HG03025 (cell line): ENCODE results near the gene ARMH4.

Experiments
- ATAC-seq: cut with Tn5 transposase; IDR thresholded peaks from one replicate; pipeline ENCODE4 v1.9.1; 2021; ENCODE audit warnings: mild to moderate bottlenecking, moderate library complexity; ENCODE audit not compliant: unreplicated experiment, low FRiP score

The ARMH4 gene

DNA sequence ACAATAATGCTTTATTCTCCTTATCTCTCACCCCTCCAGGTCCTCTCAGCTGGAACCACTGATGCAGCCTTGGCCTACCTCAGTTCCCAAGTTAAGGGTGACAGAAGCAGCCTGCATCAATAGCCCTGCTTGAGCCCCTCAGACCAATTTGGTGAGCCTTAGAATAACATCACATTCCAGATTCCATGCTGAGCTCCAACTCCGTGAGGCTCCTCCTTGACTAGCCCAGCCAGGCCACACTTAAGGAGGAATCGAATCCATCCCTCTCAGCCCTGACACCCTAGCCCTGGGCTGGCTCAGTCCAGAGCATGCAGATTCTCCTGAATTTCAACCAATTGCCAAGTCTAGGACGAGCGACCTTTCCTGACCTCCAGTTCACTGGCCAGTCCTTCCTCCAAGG lies 91.1 kb downstream of the ARMH4 start:
- ATAC-seq, result no peak

DNA sequence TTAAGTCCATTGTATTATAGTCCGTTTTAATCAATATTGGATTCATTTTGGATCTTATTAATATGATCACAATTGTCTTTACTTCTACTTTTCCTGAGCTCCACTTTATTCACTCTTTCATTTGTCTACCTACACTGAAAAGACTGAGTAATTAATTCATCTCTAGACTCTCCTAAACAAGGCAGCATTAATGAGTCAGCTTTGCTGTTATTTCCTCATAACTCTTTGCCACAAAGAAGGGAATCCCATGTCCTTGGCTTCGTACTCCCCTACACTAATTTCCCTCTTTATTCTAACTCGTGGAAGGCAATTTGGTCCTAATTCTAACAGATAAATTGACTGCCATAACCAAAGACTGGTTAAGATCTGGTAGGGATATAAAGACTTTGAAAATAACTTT lies 91.9 kb downstream of the ARMH4 start:
- ATAC-seq, result no peak

- no peak for ATAC-seq
Observed at GRCh38 chr14:58059126-58059525, 92.9 kb downstream of the ARMH4 start.

GRCh38 chr14:58055497-58056010 lies 96.5 kb downstream of the ARMH4 start:
- no peak for ATAC-seq

DNA sequence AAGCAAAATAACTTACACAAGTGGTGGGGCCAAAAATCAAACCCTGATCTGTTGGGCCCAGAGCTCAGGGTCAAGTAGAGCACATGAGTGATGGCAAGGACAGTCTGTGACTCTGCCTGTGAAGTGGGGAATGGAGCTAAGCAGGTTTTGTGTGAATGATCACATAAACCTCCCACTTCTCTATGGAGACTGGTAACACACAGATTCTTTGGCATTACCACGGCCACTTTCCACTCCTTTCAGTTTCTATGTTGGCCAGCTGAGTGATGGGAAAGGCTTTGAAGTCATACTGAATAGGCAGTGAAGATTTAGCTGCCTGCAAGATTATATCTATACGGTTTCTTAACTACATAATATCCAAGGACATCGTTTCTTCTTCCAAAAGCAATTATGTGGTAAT lies 97.9 kb downstream of the ARMH4 start:
- no peak for ATAC-seq

- ATAC-seq, result no peak
Observed at GRCh38 chr14:58048219-58048618, 103.8 kb downstream of the ARMH4 start.

DNA sequence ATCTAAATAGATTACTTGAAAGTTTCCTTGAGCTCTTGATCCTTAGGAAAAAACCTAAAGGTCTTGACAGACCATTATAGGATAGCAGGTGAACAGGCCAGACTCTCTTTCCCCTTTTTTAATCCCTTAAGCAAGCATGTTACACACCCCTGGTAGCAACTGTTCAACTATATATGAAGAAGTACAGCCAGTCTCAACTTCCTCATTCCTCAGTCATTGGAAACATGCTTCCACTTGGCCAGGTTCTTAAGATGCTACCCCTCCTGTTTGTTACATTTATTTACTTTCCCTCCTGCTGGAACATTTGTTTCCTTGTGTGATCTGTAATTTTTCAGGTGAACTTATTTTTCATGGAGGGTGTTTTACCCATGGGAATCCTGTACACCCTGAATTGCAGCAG lies 124.1 kb downstream of the ARMH4 start:
- no peak for ATAC-seq

- ATAC-seq, result no peak
Observed at GRCh38 chr14:58026967-58027366, 125.0 kb downstream of the ARMH4 start.

DNA sequence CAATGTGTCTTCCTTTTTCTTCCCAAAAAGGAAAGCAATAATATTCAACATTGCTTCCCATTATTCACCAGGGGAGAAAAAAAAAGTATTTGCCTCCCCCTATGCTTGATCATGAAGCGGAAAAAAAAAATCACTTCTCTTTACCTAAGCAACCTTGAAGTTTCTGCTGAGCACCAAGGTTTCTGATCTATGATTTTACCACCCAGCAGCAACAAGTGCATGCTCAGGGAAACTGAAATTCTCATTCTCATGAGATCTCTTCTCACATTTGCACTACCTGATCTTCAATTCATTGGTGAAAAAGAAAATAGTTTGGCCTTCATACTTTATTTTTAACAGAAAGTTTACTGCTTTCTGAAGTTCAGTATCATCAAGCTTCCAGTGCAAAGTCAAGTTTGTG lies 125.8 kb downstream of the ARMH4 start:
- ATAC-seq, result no peak

- no peak for ATAC-seq
Observed at GRCh38 chr14:58014778-58015177, 137.2 kb downstream of the ARMH4 start.

GRCh38 chr14:58002618-58003017 lies 149.4 kb downstream of the ARMH4 start:
- ATAC-seq, result peak; percentile 68

- ATAC-seq, result no peak
Observed at GRCh38 chr14:57999979-58000378, 152.0 kb downstream of the ARMH4 start.

GRCh38 chr14:57999471-57999870 lies 152.5 kb downstream of the ARMH4 start:
- ATAC-seq, result no peak

GRCh38 chr14:57998766-57999165 lies 153.2 kb downstream of the ARMH4 start:
- ATAC-seq, result no peak

GRCh38 chr14:57991353-57991752 lies 160.7 kb downstream of the ARMH4 start:
- no peak for ATAC-seq

DNA sequence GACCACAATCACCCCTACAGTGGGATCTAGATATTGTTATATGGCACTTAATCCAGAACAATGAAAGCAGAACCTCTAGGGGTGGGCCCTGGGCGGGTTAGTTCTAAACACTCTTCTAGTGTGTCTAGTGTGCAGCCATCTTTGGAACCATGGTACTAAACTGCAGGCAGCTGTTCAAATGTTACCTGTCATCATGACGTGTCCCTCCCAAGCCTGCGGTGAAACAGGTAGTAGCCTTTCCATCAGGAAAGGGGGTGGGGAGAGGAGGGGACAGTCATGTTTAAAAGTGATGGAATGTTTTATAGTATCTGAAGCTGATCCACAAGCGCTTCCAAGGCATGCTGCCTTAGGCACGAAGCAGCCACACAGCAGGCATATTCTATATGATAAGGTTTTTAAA lies 163.6 kb downstream of the ARMH4 start:
- ATAC-seq, result no peak

- no peak for ATAC-seq
Observed at GRCh38 chr14:57987596-57988300, 164.3 kb downstream of the ARMH4 start.

DNA sequence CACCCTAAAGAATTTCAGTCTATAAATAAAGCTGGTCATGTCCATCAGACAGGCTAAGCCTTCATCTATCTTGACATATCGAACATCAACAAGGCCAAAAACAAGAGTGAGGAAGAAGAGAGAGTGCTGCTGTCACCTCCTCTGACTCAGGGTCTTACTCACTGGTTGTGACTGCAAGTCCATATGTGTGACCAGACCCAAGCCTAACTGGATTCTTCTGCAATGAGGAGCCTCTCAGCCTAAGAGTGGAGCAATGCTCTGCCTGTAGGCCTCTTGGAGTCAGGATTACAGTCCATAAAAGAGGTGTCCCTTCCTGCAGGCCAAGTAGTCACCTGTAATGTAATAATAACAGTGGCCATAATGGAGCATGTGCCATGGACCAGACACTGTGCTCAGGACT lies 165.0 kb downstream of the ARMH4 start:
- no peak for ATAC-seq

DNA sequence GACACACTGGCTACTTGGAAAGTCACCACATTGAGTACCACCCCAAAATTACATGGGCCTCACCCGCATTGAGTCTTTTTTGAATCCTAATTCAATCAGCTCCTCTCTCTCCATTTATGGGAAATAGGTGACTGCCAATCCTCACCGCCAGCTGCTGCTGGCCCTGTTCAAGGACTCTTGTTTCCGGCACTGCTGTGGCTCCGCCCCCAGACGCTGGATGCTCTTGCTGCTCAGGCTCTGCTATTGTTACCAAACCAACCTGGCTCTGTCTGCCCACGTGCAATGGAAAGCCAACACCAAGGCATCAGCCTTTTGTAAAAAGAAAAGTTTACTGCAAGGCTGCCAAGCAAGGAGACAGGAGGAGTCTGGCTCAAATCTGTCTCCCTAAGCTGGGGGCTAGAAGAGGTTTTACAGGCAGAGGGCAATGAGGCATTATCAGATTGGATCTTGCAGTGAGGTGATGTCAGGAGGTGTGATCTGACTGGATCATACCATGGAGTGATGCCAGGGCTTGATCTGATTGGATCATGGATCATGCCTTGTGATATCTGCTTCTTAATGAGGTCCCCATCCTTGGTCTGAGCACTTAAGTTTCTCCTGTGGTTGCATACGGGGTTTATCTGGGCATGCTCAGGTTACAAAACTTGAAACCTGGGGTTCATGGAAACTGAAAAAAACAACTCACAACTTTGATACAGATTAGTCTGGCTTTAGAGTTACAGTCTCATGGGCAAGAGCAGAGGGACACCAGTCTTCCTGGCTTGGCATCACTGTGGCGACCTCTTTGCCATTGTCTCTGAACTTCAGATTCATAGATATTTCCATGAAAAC lies 169.0 kb downstream of the ARMH4 start:
- peak; percentile 73 for ATAC-seq

DNA sequence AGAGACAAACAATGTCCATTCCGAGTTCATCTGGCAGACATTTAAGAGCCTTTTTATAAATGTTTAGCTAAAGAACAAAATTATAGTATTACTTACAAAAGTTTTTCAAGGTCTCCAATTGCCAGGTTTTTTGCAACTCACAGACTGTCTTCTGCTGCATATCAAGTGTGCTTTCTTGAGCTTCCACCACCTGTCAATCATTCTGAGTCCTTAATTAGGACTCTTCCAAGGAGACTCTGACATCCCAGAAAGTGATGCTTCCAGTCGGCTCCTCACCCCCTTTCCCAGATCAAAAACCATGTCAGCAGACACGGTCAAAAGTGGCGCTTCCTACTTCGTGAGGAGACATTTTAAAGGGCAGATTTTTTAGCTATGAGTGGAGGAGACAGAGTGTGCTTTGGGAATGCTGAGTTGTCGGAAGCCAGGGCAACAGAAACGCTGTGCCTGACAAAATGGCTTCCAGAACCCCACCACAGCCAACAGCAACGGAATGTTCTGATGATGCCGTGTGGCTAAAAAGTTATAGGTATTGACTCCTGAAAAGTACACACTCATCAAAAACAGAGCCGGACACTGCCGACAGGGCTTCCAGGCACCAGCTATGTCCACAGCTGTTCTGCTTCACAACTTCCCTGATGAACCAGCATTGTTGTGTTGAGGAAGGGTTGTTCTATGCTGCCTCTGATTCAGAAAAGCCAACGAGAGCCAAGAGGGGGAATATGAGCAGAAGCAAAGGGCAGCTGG lies 170.0 kb downstream of the ARMH4 start:
- no peak for ATAC-seq

GRCh38 chr14:57979376-57980048 lies 172.5 kb downstream of the ARMH4 start:
- no peak for ATAC-seq
